HG03039 (cell line): Measurements from ENCODE around the gene PRF1.
"Not testable (repeated sequence)": the region's sequence is repeated elsewhere in the genome, so short reads cannot be mapped to it uniquely, and the experiment has no call there.

Experiments
- ATAC-seq: cut with Tn5 transposase; IDR thresholded peaks from one replicate; pipeline ENCODE4 v1.9.1; 2021; ENCODE audit warnings: mild to moderate bottlenecking, moderate library complexity; ENCODE audit not compliant: unreplicated experiment

Gene PRF1

GRCh38 chr10:70602665-70603448 lies at the start of gene PRF1:
Gene PRF1 (minus strand): TSS chr10:70602741. CDS start chr10:70600902, 1,839 bp downstream.
- ATAC-seq = no peak

GRCh38 chr10:70651661-70652060 lies 49.1 kb upstream of the PRF1 start:
- no peak for ATAC-seq

GRCh38 chr10:70650718-70651117 lies 48.2 kb upstream of the PRF1 start:
- ATAC-seq = no peak

GRCh38 chr10:70650104-70650503 lies 47.6 kb upstream of the PRF1 start:
- ATAC-seq = no peak

- no peak for ATAC-seq
Observed at GRCh38 chr10:70649526-70649925, 47.0 kb upstream of the PRF1 start.

- no peak for ATAC-seq
Observed at GRCh38 chr10:70648427-70648826, 45.9 kb upstream of the PRF1 start.

- no peak for ATAC-seq
Observed at GRCh38 chr10:70647086-70647485, 44.5 kb upstream of the PRF1 start.

- not testable (repeated sequence) for ATAC-seq
Observed at GRCh38 chr10:70644959-70645358, 42.4 kb upstream of the PRF1 start.

- not testable (repeated sequence) for ATAC-seq
Observed at GRCh38 chr10:70643272-70643671, 40.7 kb upstream of the PRF1 start.

- ATAC-seq = not testable (repeated sequence)
Observed at GRCh38 chr10:70639640-70640383, 37.3 kb upstream of the PRF1 start.

- not testable (repeated sequence) for ATAC-seq
Observed at GRCh38 chr10:70634515-70634914, 32.0 kb upstream of the PRF1 start.

- no peak for ATAC-seq
Observed at GRCh38 chr10:70634011-70634410, 31.5 kb upstream of the PRF1 start.

GRCh38 chr10:70631735-70632134 lies 29.2 kb upstream of the PRF1 start:
- ATAC-seq = not testable (repeated sequence)

- no peak for ATAC-seq
Observed at GRCh38 chr10:70629338-70629737, 26.8 kb upstream of the PRF1 start.

- ATAC-seq = no peak
Observed at GRCh38 chr10:70626056-70626455, 23.5 kb upstream of the PRF1 start.

- ATAC-seq = no peak
Observed at GRCh38 chr10:70622981-70623844, 20.7 kb upstream of the PRF1 start.

- ATAC-seq = no peak
Observed at GRCh38 chr10:70622541-70622940, 20.0 kb upstream of the PRF1 start.

GRCh38 chr10:70621503-70622078 lies 19.1 kb upstream of the PRF1 start:
- no peak for ATAC-seq

- no peak for ATAC-seq
Observed at GRCh38 chr10:70620020-70620289, 17.4 kb upstream of the PRF1 start.

GRCh38 chr10:70619271-70620019 lies 16.9 kb upstream of the PRF1 start:
- ATAC-seq = no peak
